Liver (tissue), 3 donors: Measurements from ENCODE around the gene CHPF2.

Source experiments
- CTCF ChIP-seq: fragments of 150-350 bp; IDR thresholded peaks from 2 replicates; pipeline ENCODE4 v1.5.1; 2017; ENCODE audit warnings: improper control_type of control experiment, low read depth, low read length; ENCODE audit not compliant: missing input control
- EGR1 ChIP-seq, 2 donors: IDR thresholded peaks; 2 replicates each; pipeline ENCODE4 v1.6.1; 2016 to 2018; ENCODE audit warnings: antibody characterized with exemption in 2 of 2, low read depth in 2 of 2
- FOXA1 ChIP-seq: IDR thresholded peaks from 2 replicates; pipeline ENCODE4 v1.6.1; 2016; ENCODE audit warnings: antibody characterized with exemption
- MAX ChIP-seq: IDR thresholded peaks from 2 replicates; pipeline ENCODE4 v1.6.1; 2016; ENCODE audit warnings: antibody characterized with exemption
- RAD21 ChIP-seq, 2 donors: IDR thresholded peaks; 2 replicates each; pipeline ENCODE4 v1.6.1; 2016; ENCODE audit warnings: antibody characterized with exemption in 2 of 2, mild to moderate bottlenecking in 2 of 2
- REST ChIP-seq: IDR thresholded peaks from 2 replicates; pipeline ENCODE4 v1.6.1; 2016; ENCODE audit warnings: antibody characterized with exemption, mild to moderate bottlenecking
- SP1 ChIP-seq: IDR thresholded peaks from 2 replicates; pipeline ENCODE4 v1.6.1; 2018; ENCODE audit warnings: antibody characterized with exemption, mild to moderate bottlenecking
- TAF1 ChIP-seq: conservative IDR thresholded peaks from 2 replicates; pipeline ENCODE4 v1.6.1; 2016; ENCODE audit warnings: antibody characterized with exemption, mild to moderate bottlenecking
- YY1 ChIP-seq: IDR thresholded peaks from 2 replicates; pipeline ENCODE4 v1.6.1; 2016; ENCODE audit warnings: antibody characterized with exemption, mild to moderate bottlenecking
- TF ChIP-seq, protein P1 (sequence below): IDR thresholded peaks from 2 replicates; pipeline ENCODE4 v1.6.1; 2016; ENCODE audit warnings: antibody characterized with exemption
- donor health status: healthy.
- donor health status: healthy.

GRCh38 chr7:151255390-151255789 is 23.1 kb downstream of the CHPF2 start:
- TF ChIP-seq SP1 (no peak), CTCF (no peak), EGR1 (IDR thresholded peaks at IDR 0.05; ENCODE audit: low read depth in 2 of 2) (no peak), REST (no peak), TAF1 (no peak), FOXA1 (no peak), YY1 (no peak), RAD21 (IDR thresholded peaks at IDR 0.05) (no peak), MAX (no peak)
- TF ChIP-seq, protein P1, sequence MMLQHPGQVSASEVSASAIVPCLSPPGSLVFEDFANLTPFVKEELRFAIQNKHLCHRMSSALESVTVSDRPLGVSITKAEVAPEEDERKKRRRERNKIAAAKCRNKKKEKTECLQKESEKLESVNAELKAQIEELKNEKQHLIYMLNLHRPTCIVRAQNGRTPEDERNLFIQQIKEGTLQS = no peak
